GM19035 (cell line): ENCODE data around the gene PCDHGA1.
"Not testable (repeated sequence)": the region's sequence is repeated elsewhere in the genome, so short reads cannot be mapped to it uniquely, and the experiment has no call there.

Source experiments
- ATAC-seq: cut with Tn5 transposase; IDR thresholded peaks from one replicate; pipeline ENCODE4 v1.9.1; 2021; ENCODE audit not compliant: unreplicated experiment

PCDHGA1 gene

DNA sequence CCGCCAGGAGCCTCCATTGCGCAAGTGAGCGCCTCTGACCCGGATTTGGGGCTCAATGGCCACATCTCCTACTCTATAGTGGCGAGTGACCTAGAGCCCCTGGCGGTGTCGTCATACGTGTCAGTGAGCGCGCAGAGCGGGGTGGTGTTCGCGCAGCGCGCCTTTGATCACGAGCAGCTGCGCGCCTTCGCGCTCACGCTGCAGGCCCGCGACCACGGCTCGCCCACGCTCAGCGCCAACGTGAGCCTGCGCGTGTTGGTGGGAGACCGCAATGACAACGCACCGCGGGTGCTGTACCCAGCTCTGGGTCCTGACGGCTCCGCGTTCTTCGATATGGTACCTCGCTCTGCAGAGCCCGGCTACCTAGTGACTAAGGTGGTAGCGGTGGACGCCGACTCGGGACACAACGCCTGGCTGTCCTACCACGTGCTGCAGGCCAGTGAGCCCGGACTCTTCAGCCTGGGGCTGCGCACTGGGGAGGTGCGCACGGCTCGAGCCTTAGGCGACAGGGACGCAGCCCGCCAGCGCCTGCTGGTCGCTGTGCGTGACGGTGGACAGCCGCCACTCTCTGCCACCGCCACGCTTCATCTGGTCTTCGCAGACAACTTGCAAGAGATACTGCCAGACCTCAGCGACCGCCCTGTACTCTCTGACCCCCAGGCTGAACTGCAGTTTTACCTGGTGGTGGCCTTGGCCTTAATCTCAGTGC is 79.4 kb downstream of the PCDHGA1 start:
- no peak for ATAC-seq

GRCh38 chr5:141411575-141411974 is 81.3 kb downstream of the PCDHGA1 start:
- no peak for ATAC-seq

DNA sequence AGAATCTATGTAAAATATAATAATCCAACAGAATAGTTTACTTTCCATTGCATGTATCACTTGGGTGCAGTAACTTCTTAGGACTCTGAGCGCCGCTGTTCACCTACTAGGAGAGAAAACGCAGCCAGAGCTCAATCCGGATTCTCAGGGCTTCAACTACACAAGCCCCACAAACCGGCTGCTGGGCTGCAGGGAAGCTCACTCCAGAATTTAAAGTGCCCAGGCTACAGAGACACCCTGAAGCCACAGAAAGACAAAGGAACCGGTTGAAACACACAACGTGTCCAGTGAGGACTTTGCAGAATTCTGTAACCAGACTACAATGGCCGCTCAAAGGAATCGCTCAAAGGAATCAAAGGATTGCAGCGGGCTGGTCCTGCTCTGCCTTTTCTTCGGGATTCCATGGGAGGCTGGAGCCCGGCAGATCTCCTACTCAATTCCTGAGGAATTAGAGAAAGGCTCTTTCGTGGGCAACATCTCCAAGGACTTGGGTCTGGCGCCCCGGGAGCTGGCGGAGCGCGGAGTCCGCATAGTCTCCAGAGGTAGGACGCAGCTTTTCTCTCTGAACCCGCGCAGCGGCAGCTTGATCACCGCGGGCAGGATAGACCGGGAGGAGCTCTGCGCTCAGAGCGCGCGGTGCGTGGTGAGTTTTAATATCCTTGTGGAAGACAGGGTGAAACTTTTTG is 82.7 kb downstream of the PCDHGA1 start, which contains the start of gene PCDHGA10:
TSS of gene PCDHGA10 (plus strand) at position 134 of the 686 bp plus-strand sequence. CDS start at position 323, 189 bp downstream.
- peak; percentile 77 for ATAC-seq

- no peak for ATAC-seq
These were observed 83.3 kb downstream of the PCDHGA1 start for GRCh38 chr5:141413540-141414069.

- ATAC-seq, result not testable (repeated sequence)
These were observed 84.4 kb downstream of the PCDHGA1 start for GRCh38 chr5:141414548-141415274.

DNA sequence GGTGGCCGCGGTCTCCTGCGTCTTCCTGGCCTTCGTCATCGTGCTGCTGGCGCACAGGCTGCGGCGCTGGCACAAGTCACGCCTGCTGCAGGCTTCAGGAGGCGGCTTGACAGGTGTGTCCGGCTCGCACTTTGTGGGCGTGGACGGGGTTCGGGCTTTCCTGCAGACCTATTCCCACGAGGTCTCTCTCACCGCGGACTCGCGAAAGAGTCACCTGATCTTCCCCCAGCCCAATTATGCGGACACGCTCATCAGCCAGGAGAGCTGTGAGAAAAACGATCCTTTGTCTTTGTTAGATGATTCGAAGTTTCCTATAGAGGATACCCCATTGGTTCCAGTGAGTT is 84.9 kb downstream of the PCDHGA1 start:
- not testable (repeated sequence) for ATAC-seq

GRCh38 chr5:141417494-141418172 is 87.3 kb downstream of the PCDHGA1 start, which contains the start of gene PCDHGB7:
PCDHGB7 (plus strand) TSS chr5:141417677; CDS start chr5:141417860, 183 bp downstream.
- not testable (repeated sequence) for ATAC-seq

DNA sequence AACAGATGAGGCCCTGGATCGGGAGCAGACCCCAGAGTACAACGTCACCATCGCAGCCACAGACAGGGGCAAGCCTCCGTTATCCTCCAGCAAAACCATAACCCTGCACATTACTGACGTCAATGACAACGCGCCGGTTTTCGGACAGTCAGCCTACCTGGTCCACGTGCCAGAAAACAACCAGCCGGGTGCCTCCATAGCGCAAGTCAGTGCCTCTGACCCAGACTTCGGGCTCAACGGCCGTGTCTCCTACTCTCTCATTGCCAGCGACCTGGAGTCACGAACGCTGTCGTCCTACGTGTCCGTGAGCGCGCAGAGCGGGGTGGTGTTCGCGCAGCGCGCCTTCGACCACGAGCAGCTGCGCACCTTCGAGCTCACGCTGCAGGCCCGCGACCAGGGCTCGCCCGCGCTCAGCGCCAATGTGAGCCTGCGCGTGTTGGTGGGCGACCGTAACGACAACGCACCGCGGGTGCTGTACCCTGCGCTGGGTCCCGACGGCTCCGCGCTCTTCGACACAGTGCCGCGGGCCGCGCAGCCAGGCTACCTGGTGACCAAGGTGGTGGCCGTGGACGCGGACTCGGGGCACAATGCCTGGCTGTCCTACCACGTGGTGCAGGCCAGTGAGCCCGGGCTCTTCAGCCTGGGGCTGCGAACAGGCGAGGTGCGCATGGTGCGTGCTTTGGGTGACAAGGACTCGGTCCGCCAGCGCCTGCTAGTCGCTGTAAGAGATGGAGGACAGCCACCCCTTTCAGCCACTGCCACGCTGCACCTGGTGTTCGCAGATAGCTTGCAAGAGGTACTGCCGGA is 89.0 kb downstream of the PCDHGA1 start:
- ATAC-seq, result no peak

- ATAC-seq, result no peak
These were observed 90.7 kb downstream of the PCDHGA1 start, which contains the start of gene PCDHGA11 for GRCh38 chr5:141420855-141421488. PCDHGA11 (plus strand) TSS chr5:141421051; CDS start chr5:141421228, 177 bp downstream.

DNA sequence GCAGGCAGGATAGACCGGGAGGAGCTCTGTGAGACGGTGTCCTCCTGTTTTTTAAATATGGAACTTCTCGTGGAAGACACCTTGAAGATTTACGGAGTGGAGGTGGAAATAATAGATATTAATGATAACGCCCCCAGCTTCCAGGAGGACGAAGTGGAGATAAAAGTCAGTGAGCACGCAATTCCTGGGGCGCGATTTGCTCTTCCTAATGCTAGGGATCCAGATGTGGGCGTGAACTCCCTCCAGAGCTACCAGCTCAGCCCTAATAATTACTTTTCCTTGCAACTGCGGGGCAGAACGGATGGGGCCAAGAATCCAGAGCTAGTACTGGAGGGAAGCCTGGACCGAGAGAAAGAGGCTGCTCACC is 91.2 kb downstream of the PCDHGA1 start:
- no peak for ATAC-seq

DNA sequence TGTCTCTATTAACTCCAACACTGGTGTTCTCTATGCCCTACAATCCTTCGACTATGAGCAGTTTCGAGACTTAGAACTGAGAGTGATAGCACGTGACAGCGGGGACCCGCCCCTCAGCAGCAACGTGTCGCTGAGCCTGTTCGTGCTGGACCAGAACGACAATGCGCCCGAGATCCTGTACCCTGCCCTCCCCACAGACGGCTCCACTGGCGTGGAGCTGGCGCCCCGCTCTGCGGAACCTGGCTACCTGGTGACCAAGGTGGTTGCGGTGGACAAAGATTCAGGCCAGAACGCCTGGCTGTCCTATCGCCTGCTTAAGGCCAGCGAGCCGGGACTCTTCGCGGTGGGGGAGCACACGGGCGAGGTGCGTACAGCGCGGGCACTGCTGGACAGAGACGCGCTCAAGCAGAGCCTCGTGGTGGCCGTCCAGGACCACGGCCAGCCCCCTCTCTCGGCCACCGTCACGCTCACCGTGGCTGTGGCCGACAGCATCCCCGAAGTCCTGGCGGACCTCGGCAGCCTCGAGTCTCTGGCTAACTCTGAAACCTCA is 92.5 kb downstream of the PCDHGA1 start:
- no peak for ATAC-seq

DNA sequence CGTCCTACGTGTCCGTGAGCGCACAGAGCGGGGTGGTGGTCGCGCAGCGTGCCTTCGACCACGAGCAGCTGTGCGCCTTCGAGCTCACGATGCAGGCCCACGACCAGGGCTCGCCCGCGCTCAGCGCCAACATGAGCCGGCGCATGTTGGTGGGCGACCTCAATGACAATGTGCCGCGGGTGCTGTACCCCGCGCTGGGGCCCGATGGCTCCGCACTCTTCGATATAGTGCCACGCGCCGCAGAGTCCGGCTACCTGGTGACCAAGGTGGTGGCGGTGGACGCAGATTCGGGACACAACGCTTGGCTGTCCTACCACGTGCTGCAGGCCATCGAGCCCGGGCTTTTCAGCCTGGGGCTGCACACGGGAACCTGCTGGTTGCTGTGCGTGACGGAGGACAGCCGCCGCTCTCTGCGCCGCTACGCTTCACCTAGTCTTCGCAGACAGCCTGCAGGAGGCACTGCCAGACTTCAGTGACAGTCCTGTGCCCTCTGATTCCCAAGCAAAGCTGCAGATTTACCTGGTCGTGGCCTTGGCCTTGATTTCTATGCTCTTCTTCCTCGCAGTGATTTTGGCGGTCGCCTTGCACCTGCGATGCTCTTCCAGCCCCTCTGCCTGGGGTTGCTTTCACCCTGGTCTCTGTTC is 97.6 kb downstream of the PCDHGA1 start:
- no peak for ATAC-seq

DNA sequence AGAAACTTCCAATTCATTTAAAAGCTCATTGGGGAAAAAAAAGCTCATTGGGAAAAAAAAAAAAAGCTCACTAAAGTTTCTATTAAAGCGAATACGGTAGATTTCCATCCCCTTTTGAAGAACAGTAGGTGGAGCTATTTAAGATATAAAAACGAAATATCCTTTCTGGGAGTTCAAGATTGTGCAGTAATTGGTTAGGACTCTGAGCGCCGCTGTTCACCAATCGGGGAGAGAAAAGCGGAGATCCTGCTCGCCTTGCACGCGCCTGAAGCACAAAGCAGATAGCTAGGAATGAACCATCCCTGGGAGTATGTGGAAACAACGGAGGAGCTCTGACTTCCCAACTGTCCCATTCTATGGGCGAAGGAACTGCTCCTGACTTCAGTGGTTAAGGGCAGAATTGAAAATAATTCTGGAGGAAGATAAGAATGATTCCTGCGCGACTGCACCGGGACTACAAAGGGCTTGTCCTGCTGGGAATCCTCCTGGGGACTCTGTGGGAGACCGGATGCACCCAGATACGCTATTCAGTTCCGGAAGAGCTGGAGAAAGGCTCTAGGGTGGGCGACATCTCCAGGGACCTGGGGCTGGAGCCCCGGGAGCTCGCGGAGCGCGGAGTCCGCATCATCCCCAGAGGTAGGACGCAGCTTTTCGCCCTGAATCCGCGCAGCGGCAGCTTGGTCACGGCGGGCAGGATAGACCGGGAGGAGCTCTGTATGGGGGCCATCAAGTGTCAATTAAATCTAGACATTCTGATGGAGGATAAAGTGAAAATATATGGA is 100.2 kb downstream of the PCDHGA1 start, which contains the start of gene PCDHGA12:
TSS of gene PCDHGA12 (plus strand) at position 176 of the 782 bp plus-strand sequence. CDS start at position 429, 253 bp downstream.
- ATAC-seq, result peak; percentile 83

DNA sequence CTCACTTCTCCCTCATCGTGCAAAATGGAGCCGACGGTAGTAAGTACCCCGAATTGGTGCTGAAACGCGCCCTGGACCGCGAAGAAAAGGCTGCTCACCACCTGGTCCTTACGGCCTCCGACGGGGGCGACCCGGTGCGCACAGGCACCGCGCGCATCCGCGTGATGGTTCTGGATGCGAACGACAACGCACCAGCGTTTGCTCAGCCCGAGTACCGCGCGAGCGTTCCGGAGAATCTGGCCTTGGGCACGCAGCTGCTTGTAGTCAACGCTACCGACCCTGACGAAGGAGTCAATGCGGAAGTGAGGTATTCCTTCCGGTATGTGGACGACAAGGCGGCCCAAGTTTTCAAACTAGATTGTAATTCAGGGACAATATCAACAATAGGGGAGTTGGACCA is 101.0 kb downstream of the PCDHGA1 start:
- ATAC-seq, result peak; percentile 33

DNA sequence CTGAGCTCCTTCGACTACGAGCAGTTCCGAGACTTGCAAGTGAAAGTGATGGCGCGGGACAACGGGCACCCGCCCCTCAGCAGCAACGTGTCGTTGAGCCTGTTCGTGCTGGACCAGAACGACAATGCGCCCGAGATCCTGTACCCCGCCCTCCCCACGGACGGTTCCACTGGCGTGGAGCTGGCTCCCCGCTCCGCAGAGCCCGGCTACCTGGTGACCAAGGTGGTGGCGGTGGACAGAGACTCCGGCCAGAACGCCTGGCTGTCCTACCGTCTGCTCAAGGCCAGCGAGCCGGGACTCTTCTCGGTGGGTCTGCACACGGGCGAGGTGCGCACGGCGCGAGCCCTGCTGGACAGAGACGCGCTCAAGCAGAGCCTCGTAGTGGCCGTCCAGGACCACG is 102.0 kb downstream of the PCDHGA1 start:
- ATAC-seq, result not testable (repeated sequence)

GRCh38 chr5:141432726-141433125 is 102.4 kb downstream of the PCDHGA1 start:
- not testable (repeated sequence) for ATAC-seq

- ATAC-seq, result no peak
These were observed 103.7 kb downstream of the PCDHGA1 start for GRCh38 chr5:141434006-141434405.

GRCh38 chr5:141437221-141437620 is 106.9 kb downstream of the PCDHGA1 start:
- no peak for ATAC-seq
